Measurements from ENCODE around the gene TMEM253. TPM values are rescaled to one million over a fixed set of nuclear protein-coding genes. Genes with fewer than 3 reads are reported as not detected.

TMEM253 gene
- total RNA-seq, 1 experiment from 2014 or later = 0.59 TPM

- CTCF ChIA-PET = no interaction called here
- POLR2A ChIA-PET = no interaction called here
Observed at GRCh38 chr14:21078726-21079125, 22.1 kb upstream of the TMEM253 start.

More at GRCh38 chr14:21078726-21079125, 22.1 kb upstream of the TMEM253 start:
- H3K4me1 ChIP-seq (ENCODE audit: control insufficient read depth in 1 of 2, insufficient read depth in 2 of 2, low read length in 2 of 2) = peaks cover 3 to 14% of the 10 kb centered on the region in 2 experiments; a peak in 3 of 4 replicates
- BruUV-seq (replicated peaks) = no TSS peak
- H3K27me3 ChIP-seq (ENCODE audit: insufficient read depth, low read length) = no peaks in the 10 kb centered on the region
- no peak overlapping the region for H3K27ac ChIP-seq (ENCODE audit: low read depth, low read length)
- no peak for DNase-seq (ENCODE audit: low read depth, low spot score)
- H3K79me2 ChIP-seq (ENCODE audit: insufficient read depth, low read length) = no peaks in the 10 kb centered on the region
- intact Hi-C loops (cut with micrococcal nuclease) = no loop called here
- TF ChIP-seq ATF3 (IDR thresholded peaks at IDR 0.05) = no peak
- no peak for TF ChIP-seq POLR2A (IDR thresholded peaks at IDR 0.05; ENCODE audit: borderline replicate concordance, extremely low read depth, insufficient read depth, insufficient read length)
- TF ChIP-seq RAD21 (IDR thresholded peaks at IDR 0.05; ENCODE audit: low read depth) = no peak
- no peak for TF ChIP-seq SRF (IDR thresholded peaks at IDR 0.05; ENCODE audit: low read depth)
- TF ChIP-seq ELF1 (IDR thresholded peaks at IDR 0.05; ENCODE audit: borderline replicate concordance, low read depth) = no peak
- TF ChIP-seq FOSL1 (IDR thresholded peaks at IDR 0.05; ENCODE audit: low read depth) = no peak
- no peak for TF ChIP-seq ZFX (IDR thresholded peaks at IDR 0.05)
- no peak for TF ChIP-seq TCF7L2 (IDR thresholded peaks at IDR 0.05; ENCODE audit: borderline replicate concordance, extremely low read depth, insufficient read depth, insufficient read length)
- TF ChIP-seq REST (IDR thresholded peaks at IDR 0.05; ENCODE audit: low read depth) = no peak
- H3K9me3 ChIP-seq (ENCODE audit: control insufficient read depth in 1 of 2, insufficient read depth in 1 of 2, low read depth in 1 of 2, low read length in 2 of 2) = no peaks in the 10 kb centered on the region
- H3K9ac ChIP-seq (ENCODE audit: low read length) = no peak overlapping the region
- H4K20me1 ChIP-seq (ENCODE audit: insufficient read depth) = no peaks in the 10 kb centered on the region
- H2AFZ ChIP-seq (ENCODE audit: low read depth, low read length, poor library complexity, severe bottlenecking) = no peak overlapping the region
- H3K4me2 ChIP-seq (ENCODE audit: low read length) = no peak overlapping the region
- ATAC-seq = no peak
- RAD21 ChIA-PET (ENCODE audit: low non-redundant PET in 1 of 2, low total read pairs in 2 of 2, uncharacterized antibody in 2 of 2, unreplicated experiment in 2 of 2) = no interaction called here
- no peaks in the 10 kb centered on the region for H3K9me2 ChIP-seq (ENCODE audit: insufficient read depth)
- H3K4me3 ChIP-seq (replicated peaks in 1 of 2; ENCODE audit: low read depth in 1 of 2, low read length in 2 of 2) = no peak overlapping the region
- H3K36me3 ChIP-seq (ENCODE audit: control insufficient read depth in 1 of 2, insufficient read depth in 2 of 2, low read length in 2 of 2) = no peaks in the 10 kb centered on the region; a peak in 1 of 4 replicates
